Mammary epithelial cell (primary cell): ENCODE measurements around the gene HSPA2.

Experiments
- CTCF ChIP-seq, 2 donors: IDR thresholded peaks in 1 of 2; conservative IDR thresholded peaks in 1 of 2; 2 replicates each; pipeline ENCODE4 v1.5.1; 2011 to 2012; ENCODE audit warnings: inconsistent platforms in 2 of 2, low read length in 2 of 2, mild to moderate bottlenecking in 2 of 2, control low read depth in 1 of 2, low read depth in 1 of 2; ENCODE audit not compliant: insufficient read depth in 1 of 2; ENCODE audit errors: extremely low read depth in 1 of 2
- EZH2 ChIP-seq: IDR thresholded peaks from 2 replicates; pipeline ENCODE4 v1.6.1; 2012; ENCODE audit warnings: low read length, inconsistent platforms, borderline replicate concordance

GRCh38 chr14:64549791-64550620, 9.5 kb downstream of the HSPA2 start, which contains the start of gene PPP1R36:
- TF ChIP-seq CTCF (conservative IDR thresholded peaks at IDR 0.05 in 1 of 2, IDR thresholded peaks at IDR 0.05 in 1 of 2; ENCODE audit: extremely low read depth in 1 of 2, insufficient read depth in 1 of 2, low read depth in 1 of 2, low read length in 2 of 2) (no peak), EZH2 (no peak)
